GM19452 (cell line): ENCODE results near the gene MPHOSPH10.
"Not testable (repeated sequence)": the region's sequence is repeated elsewhere in the genome, so short reads cannot be mapped to it uniquely, and the experiment has no call there.

Experiments
- ATAC-seq: cut with Tn5 transposase; IDR thresholded peaks from one replicate; pipeline ENCODE4 v1.9.1; 2021; ENCODE audit not compliant: unreplicated experiment

MPHOSPH10 gene

GRCh38 chr2:71122387-71123298, 7.8 kb upstream of the MPHOSPH10 start:
- no peak for ATAC-seq

GRCh38 chr2:71125506-71126294, 4.7 kb upstream of the MPHOSPH10 start:
- ATAC-seq: no peak

GRCh38 chr2:71126957-71127356, 3.5 kb upstream of the MPHOSPH10 start:
- ATAC-seq: no peak

- ATAC-seq: no peak
These were observed 1.1 kb upstream of the MPHOSPH10 start for GRCh38 chr2:71129114-71129901.

GRCh38 chr2:71129902-71130151, 607 bp upstream of the MPHOSPH10 start:
- ATAC-seq: peak; percentile 45

GRCh38 chr2:71130905-71131244, 441 bp downstream of the MPHOSPH10 start:
- peak; percentile 21 for ATAC-seq

- ATAC-seq: not testable (repeated sequence)
These were observed 1.1 kb downstream of the MPHOSPH10 start for GRCh38 chr2:71131387-71132166.

GRCh38 chr2:71133603-71134002, 3.2 kb downstream of the MPHOSPH10 start:
- no peak for ATAC-seq

GRCh38 chr2:71136174-71136573, 5.7 kb downstream of the MPHOSPH10 start:
- no peak for ATAC-seq

GRCh38 chr2:71143782-71144181, 13.3 kb downstream of the MPHOSPH10 start:
- ATAC-seq: no peak

- no peak for ATAC-seq
These were observed 18.2 kb downstream of the MPHOSPH10 start for GRCh38 chr2:71148506-71149063.

- no peak for ATAC-seq
These were observed 19.8 kb downstream of the MPHOSPH10 start for GRCh38 chr2:71150082-71150816.

GRCh38 chr2:71151620-71152019, 21.2 kb downstream of the MPHOSPH10 start:
- no peak for ATAC-seq

GRCh38 chr2:71153585-71154224, 23.3 kb downstream of the MPHOSPH10 start:
- no peak for ATAC-seq

GRCh38 chr2:71154279-71154678, 23.8 kb downstream of the MPHOSPH10 start:
- ATAC-seq: no peak

GRCh38 chr2:71154798-71155197, 24.4 kb downstream of the MPHOSPH10 start:
- ATAC-seq: no peak

- ATAC-seq: no peak
These were observed 25.4 kb downstream of the MPHOSPH10 start for GRCh38 chr2:71155846-71156245.

GRCh38 chr2:71156573-71156972, 26.1 kb downstream of the MPHOSPH10 start:
- no peak for ATAC-seq

GRCh38 chr2:71157124-71157793, 26.8 kb downstream of the MPHOSPH10 start:
- ATAC-seq: no peak
